IPS-15b (cell line): Measurements from ENCODE around the gene LUM.

Experiments
- H3K27me3 ChIP-seq: one replicate; pipeline ENCODE4 v1.6.1; 2013; ENCODE audit warnings: low read length; ENCODE audit not compliant: control insufficient read depth, insufficient read depth
- H3K36me3 ChIP-seq: one replicate; pipeline ENCODE4 v1.6.1; 2013; ENCODE audit warnings: low read length; ENCODE audit not compliant: control insufficient read depth, insufficient read depth
- H3K4me1 ChIP-seq: one replicate; pipeline ENCODE4 v1.6.1; 2013; ENCODE audit warnings: mild to moderate bottlenecking, low read length; ENCODE audit not compliant: control insufficient read depth, insufficient read depth
- H3K4me3 ChIP-seq: one replicate; pipeline ENCODE4 v1.5.1; 2013; ENCODE audit warnings: low read depth, low read length
- H3K9ac ChIP-seq: one replicate; pipeline ENCODE4 v1.6.1; 2013; ENCODE audit warnings: low read depth, mild to moderate bottlenecking, low read length
- H3K9me3 ChIP-seq: one replicate; pipeline ENCODE4 v1.6.1; 2013; ENCODE audit warnings: mild to moderate bottlenecking, low read length; ENCODE audit not compliant: control insufficient read depth, insufficient read depth

LUM gene

DNA sequence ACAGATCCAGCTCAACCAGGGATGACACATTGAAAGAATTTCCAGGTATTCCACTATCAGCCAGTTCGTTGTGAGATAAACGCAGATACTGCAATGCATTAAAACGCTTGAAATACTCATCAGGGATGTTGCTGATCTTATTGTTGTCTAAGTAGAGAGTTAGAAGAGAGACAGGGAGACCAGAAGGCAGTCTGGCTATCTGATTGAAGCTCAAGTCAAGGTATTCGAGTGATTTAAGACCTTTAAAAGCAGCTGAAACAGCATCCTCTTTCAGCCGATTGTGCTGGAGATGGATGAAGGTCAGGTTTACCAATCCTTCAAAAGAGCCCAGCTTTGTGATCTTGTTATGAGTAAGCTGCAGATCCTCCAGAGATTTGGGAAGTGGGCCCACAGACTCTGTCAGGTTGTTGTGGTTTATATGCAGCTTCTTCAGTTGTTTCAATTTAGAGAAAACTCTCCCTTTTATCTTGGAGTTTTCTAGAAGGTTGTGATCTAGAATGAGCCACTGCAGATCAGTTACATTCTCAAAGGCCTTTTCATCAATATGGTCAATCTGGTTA lies 3.0 kb downstream of the LUM start:
- no peaks in the 10 kb centered on the region for H3K9me3 ChIP-seq
- no peaks in the 10 kb centered on the region for H3K4me1 ChIP-seq
- no peak overlapping the region for H3K4me3 ChIP-seq
- H3K27me3 ChIP-seq: no peaks in the 10 kb centered on the region
- H3K36me3 ChIP-seq: no peaks in the 10 kb centered on the region
- no peak overlapping the region for H3K9ac ChIP-seq

GRCh38 chr12:91106283-91106682 lies 5.0 kb downstream of the LUM start:
- H3K27me3 ChIP-seq: no peaks in the 10 kb centered on the region
- no peak overlapping the region for H3K9ac ChIP-seq
- no peak overlapping the region for H3K4me3 ChIP-seq
- H3K4me1 ChIP-seq: no peaks in the 10 kb centered on the region
- H3K9me3 ChIP-seq: no peaks in the 10 kb centered on the region
- no peaks in the 10 kb centered on the region for H3K36me3 ChIP-seq

- Histone ChIP-seq H3K36me3 (no peaks in the 10 kb centered on the region), H3K9me3 (no peaks in the 10 kb centered on the region), H3K4me3 (no peak overlapping the region), H3K27me3 (no peaks in the 10 kb centered on the region), H3K4me1 (no peaks in the 10 kb centered on the region), H3K9ac (no peak overlapping the region)
These were observed 5.5 kb downstream of the LUM start for GRCh38 chr12:91105807-91106206.

DNA sequence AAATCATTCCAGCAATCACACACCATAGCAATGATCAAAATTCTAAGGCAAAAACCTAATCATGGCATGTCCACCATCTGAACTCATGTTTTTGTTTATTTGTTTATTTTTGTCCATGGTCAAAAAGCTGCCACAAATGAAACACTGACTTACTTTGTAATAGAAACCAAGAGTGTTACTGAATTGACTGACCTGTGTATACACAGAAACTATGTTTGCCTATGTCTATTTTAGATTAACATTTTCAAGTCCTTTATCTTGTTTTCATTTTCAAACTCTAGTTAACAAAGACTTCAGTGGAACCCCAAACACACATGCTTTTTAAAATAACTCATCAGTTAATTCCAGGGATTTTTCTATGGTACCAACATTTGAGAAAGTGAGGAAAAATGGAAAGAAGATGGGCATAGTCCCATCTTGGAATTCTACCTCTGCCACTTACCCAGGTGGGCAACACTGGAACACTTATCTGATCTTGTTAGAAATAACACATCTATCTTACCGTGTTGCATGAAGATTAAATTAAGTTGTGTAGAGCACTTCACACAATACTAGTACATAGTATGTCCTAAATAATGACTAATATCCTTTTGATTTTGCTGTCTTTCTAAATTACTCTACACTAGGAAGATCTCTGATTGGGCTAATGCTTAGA lies 6.4 kb downstream of the LUM start:
- Histone ChIP-seq H3K27me3 (no peaks in the 10 kb centered on the region), H3K4me1 (no peaks in the 10 kb centered on the region), H3K9ac (no peak overlapping the region), H3K36me3 (no peaks in the 10 kb centered on the region), H3K4me3 (no peak overlapping the region), H3K9me3 (no peaks in the 10 kb centered on the region)

DNA sequence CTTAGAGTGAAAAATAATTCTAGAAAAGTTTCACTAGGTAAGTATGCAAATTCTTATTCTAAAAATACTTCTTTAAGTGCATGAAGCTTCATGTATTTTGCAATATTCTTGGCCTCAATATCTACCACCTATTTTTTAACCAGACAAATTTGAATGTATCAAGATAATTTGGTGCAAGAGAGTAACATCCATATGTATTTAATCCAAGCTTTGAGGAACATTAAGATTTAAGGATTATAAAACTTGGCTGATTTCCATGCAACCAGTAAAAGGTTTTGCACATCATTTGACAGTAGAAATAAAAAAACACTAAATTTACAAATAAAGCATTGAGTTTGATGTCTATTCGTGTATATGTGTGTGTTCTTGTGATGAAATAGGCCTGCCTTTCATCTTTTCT lies 7.7 kb downstream of the LUM start:
- H3K4me1 ChIP-seq: no peaks in the 10 kb centered on the region
- no peaks in the 10 kb centered on the region for H3K27me3 ChIP-seq
- H3K4me3 ChIP-seq: no peak overlapping the region
- H3K36me3 ChIP-seq: no peaks in the 10 kb centered on the region
- H3K9me3 ChIP-seq: no peaks in the 10 kb centered on the region
- no peak overlapping the region for H3K9ac ChIP-seq

- Histone ChIP-seq H3K4me1 (no peaks in the 10 kb centered on the region), H3K9ac (no peak overlapping the region), H3K36me3 (no peaks in the 10 kb centered on the region), H3K9me3 (no peaks in the 10 kb centered on the region), H3K27me3 (no peaks in the 10 kb centered on the region), H3K4me3 (no peak overlapping the region)
These were observed 8.2 kb downstream of the LUM start for GRCh38 chr12:91103101-91103500.

DNA sequence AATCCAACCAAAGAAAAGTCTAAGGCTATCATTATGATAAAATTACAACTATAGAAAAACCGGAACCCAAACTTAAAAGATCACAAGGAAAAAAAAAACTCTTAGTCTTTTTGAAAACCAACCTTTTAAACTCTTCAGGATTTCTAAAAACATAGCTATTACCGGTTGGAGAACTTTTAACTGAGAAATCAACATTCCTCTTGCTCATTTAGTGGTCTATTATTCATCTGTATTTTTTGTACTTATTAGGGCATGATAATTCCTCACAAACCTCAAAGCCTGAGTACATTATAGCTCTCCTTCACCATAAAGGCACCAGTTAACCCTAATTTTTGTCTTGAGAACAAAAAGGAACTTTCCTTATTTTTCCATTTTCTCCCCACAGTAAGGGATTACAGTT lies 10.4 kb downstream of the LUM start:
- Histone ChIP-seq H3K4me3 (no peak overlapping the region), H3K9ac (no peak overlapping the region), H3K9me3 (no peaks in the 10 kb centered on the region), H3K36me3 (no peaks in the 10 kb centered on the region), H3K27me3 (no peaks in the 10 kb centered on the region), H3K4me1 (no peaks in the 10 kb centered on the region)

GRCh38 chr12:91099836-91100235 lies 11.5 kb downstream of the LUM start:
- Histone ChIP-seq H3K9me3 (no peaks in the 10 kb centered on the region), H3K4me1 (no peaks in the 10 kb centered on the region)

DNA sequence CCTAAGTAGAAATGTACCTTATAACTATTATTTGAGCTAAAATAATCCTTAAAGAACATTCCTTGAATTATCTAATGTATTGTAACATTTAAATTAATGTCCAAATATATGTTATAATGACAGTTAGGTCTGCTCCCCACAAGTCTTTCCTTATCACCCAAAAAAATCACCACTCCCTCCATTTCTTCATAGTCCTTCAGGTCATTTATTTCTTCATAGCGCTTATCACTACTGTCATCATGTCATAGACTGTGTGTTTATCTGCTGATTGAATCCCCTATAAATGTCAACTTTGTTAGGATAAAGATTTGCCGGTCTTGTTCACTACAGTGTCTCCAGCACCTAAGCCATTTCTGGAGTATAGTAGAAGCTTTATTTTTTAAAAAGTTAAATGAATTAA lies 12.0 kb downstream of the LUM start:
- Histone ChIP-seq H3K9ac (no peak overlapping the region), H3K4me3 (no peak overlapping the region), H3K9me3 (no peaks in the 10 kb centered on the region), H3K36me3 (no peaks in the 10 kb centered on the region), H3K27me3 (no peaks in the 10 kb centered on the region), H3K4me1 (no peaks in the 10 kb centered on the region)

More at GRCh38 chr12:91099836-91100235, 11.5 kb downstream of the LUM start:
- H3K4me3 ChIP-seq: no peak overlapping the region
- H3K9ac ChIP-seq: no peak overlapping the region
- no peaks in the 10 kb centered on the region for H3K36me3 ChIP-seq
- H3K27me3 ChIP-seq: no peaks in the 10 kb centered on the region

- no peak overlapping the region for H3K9ac ChIP-seq
- no peaks in the 10 kb centered on the region for H3K27me3 ChIP-seq
- no peaks in the 10 kb centered on the region for H3K4me1 ChIP-seq
- no peaks in the 10 kb centered on the region for H3K9me3 ChIP-seq
- H3K36me3 ChIP-seq: no peaks in the 10 kb centered on the region
- no peak overlapping the region for H3K4me3 ChIP-seq
These were observed 12.4 kb downstream of the LUM start for GRCh38 chr12:91098941-91099340.

DNA sequence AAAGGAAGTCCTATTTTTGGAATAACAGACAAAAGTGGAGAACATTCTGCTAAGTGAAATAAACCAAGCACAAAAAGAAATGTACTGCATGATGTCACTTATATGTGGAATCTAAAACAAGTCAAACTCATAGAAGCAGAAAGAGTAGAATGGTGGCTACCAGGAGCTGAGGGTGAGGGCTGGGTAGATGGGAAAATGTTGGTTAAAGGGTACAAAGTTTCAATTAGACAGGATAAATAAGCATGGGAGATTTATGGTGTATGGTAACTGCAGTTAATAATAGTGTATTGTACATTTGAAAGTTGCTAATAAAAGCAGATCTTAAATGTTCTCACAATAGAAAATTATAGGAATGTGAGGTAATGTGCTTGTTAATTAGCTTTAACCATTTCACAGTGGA lies 12.8 kb downstream of the LUM start:
- no peaks in the 10 kb centered on the region for H3K4me1 ChIP-seq

GRCh38 chr12:91094957-91095356 lies 16.3 kb downstream of the LUM start:
- H3K27me3 ChIP-seq: no peaks in the 10 kb centered on the region
- no peaks in the 10 kb centered on the region for H3K9me3 ChIP-seq
- no peaks in the 10 kb centered on the region for H3K4me1 ChIP-seq
- H3K4me3 ChIP-seq: no peak overlapping the region
- no peak overlapping the region for H3K9ac ChIP-seq
- no peaks in the 10 kb centered on the region for H3K36me3 ChIP-seq

More for the DNA sequence above, 12.8 kb downstream of the LUM start:
- no peaks in the 10 kb centered on the region for H3K27me3 ChIP-seq
- H3K36me3 ChIP-seq: no peaks in the 10 kb centered on the region
- no peak overlapping the region for H3K4me3 ChIP-seq
- no peaks in the 10 kb centered on the region for H3K9me3 ChIP-seq
- H3K9ac ChIP-seq: no peak overlapping the region
